Mesenchymal stem cell (in vitro differentiated cells and primary cell): ENCODE measurements around the gene SULT4A1.

ENCODE experiments used
- DNase-seq: peaks from one replicate; pipeline ENCODE4 v3.0.0-alpha.2; 2013
- H2AFZ ChIP-seq: one replicate; pipeline ENCODE4 v1.6.1; 2013; ENCODE audit warnings: low read depth, mild to moderate bottlenecking, control low read depth, inconsistent platforms, low read length, moderate library complexity
- H2AK5ac ChIP-seq: 2 replicates; pipeline ENCODE4 v1.6.1; 2013; ENCODE audit warnings: low read length, moderate library complexity, mild to moderate bottlenecking, inconsistent platforms; ENCODE audit not compliant: severe bottlenecking
- H2BK120ac ChIP-seq: one replicate; pipeline ENCODE4 v1.6.1; 2013; ENCODE audit warnings: low read depth, mild to moderate bottlenecking, inconsistent platforms, low read length, moderate library complexity
- H2BK12ac ChIP-seq, 2 experiments: one replicate each; pipeline ENCODE4 v1.6.1; 2013; ENCODE audit warnings: inconsistent platforms in 2 of 2, low read length in 2 of 2, mild to moderate bottlenecking in 2 of 2, moderate library complexity in 2 of 2, control low read depth in 1 of 2
- H2BK15ac ChIP-seq: one replicate; pipeline ENCODE4 v1.6.1; 2013; ENCODE audit warnings: mild to moderate bottlenecking, low read depth, inconsistent platforms; ENCODE audit not compliant: poor library complexity, severe bottlenecking
- H2BK5ac ChIP-seq: 2 replicates; pipeline ENCODE4 v1.6.1; 2013; ENCODE audit warnings: low read depth, mild to moderate bottlenecking, low read length, control low read depth, inconsistent platforms; ENCODE audit not compliant: poor library complexity, severe bottlenecking
- H3K14ac ChIP-seq, 2 experiments: one replicate each; pipeline ENCODE4 v1.6.1; 2013; ENCODE audit warnings: inconsistent platforms in 2 of 2, low read length in 2 of 2, control low read depth in 1 of 2, mild to moderate bottlenecking in 1 of 2, moderate library complexity in 1 of 2
- H3K18ac ChIP-seq, 2 experiments: one replicate each; pipeline ENCODE4 v1.6.1; 2013; ENCODE audit warnings: inconsistent platforms in 2 of 2, low read length in 2 of 2, control low read depth in 1 of 2, low read depth in 1 of 2, mild to moderate bottlenecking in 1 of 2
- H3K23ac ChIP-seq, 2 experiments: one replicate each; pipeline ENCODE4 v1.6.1; 2013; ENCODE audit warnings: inconsistent platforms in 2 of 2, low read length in 2 of 2, mild to moderate bottlenecking in 2 of 2, moderate library complexity in 2 of 2, control low read depth in 1 of 2
- H3K27ac ChIP-seq: 2 replicates; pipeline ENCODE4 v1.5.1; 2013; ENCODE audit warnings: mild to moderate bottlenecking, moderate library complexity, low read length, control low read depth, inconsistent platforms; ENCODE audit not compliant: poor library complexity, severe bottlenecking
- H3K27me3 ChIP-seq, 2 experiments: 2 replicates each; pipeline versions ENCODE4 v1.6.1 to v1.7.0; 2013; ENCODE audit warnings: low read length in 2 of 2, mild to moderate bottlenecking in 2 of 2, moderate library complexity in 2 of 2, control low read depth in 1 of 2, inconsistent platforms in 1 of 2; ENCODE audit not compliant: control insufficient read depth in 1 of 2, insufficient read depth in 1 of 2
- H3K36me3 ChIP-seq, 2 experiments: 2 replicates each; pipeline versions ENCODE4 v1.6.1 to v1.7.0; 2013; ENCODE audit warnings: low read length in 2 of 2, control low read depth in 1 of 2, inconsistent platforms in 1 of 2, low read depth in 1 of 2, mild to moderate bottlenecking in 1 of 2; ENCODE audit not compliant: insufficient read depth in 2 of 2, control insufficient read depth in 1 of 2
- H3K4ac ChIP-seq, 2 experiments: one replicate each; pipeline ENCODE4 v1.6.1; 2013; ENCODE audit warnings: inconsistent platforms in 2 of 2, low read length in 2 of 2, mild to moderate bottlenecking in 2 of 2, moderate library complexity in 2 of 2, control low read depth in 1 of 2, low read depth in 1 of 2
- H3K4me1 ChIP-seq: 2 replicates; pipeline ENCODE4 v1.6.1; 2013; ENCODE audit warnings: low read depth, low read length, control low read depth; ENCODE audit not compliant: control insufficient read depth, insufficient read depth
- H3K4me2 ChIP-seq: 2 replicates; pipeline ENCODE4 v1.6.1; 2013; ENCODE audit warnings: low read length, mild to moderate bottlenecking, inconsistent platforms; ENCODE audit not compliant: poor library complexity, severe bottlenecking
- H3K4me3 ChIP-seq, 2 experiments: 2 replicates each; pipeline versions ENCODE4 v1.5.1 to v1.7.0; 2013; ENCODE audit warnings: low read length in 2 of 2, mild to moderate bottlenecking in 2 of 2, control low read depth in 1 of 2, low read depth in 1 of 2; ENCODE audit not compliant: insufficient read depth in 1 of 2
- H3K79me1 ChIP-seq: replicated peaks from 2 replicates; pipeline ENCODE4 v1.6.1; 2013; ENCODE audit warnings: mild to moderate bottlenecking, control low read depth, low read length, inconsistent platforms; ENCODE audit not compliant: poor library complexity, severe bottlenecking
- H3K9ac ChIP-seq: 2 replicates; pipeline ENCODE4 v1.7.0; 2013; ENCODE audit warnings: mild to moderate bottlenecking, low read length, moderate library complexity
- H3K9me3 ChIP-seq: 2 replicates; pipeline ENCODE4 v1.7.0; 2013; ENCODE audit warnings: mild to moderate bottlenecking, low read length; ENCODE audit not compliant: control insufficient read depth
- H4K8ac ChIP-seq: one replicate; pipeline ENCODE4 v1.6.1; 2013; ENCODE audit warnings: inconsistent platforms, mild to moderate bottlenecking, low read length, moderate library complexity
- H4K91ac ChIP-seq: one replicate; pipeline ENCODE4 v1.6.1; 2013; ENCODE audit warnings: mild to moderate bottlenecking, low read length, inconsistent platforms
- WGBS: methylation state at CpG from one replicate; pipeline ENCODE4 v1.1.7; 2013; ENCODE audit warnings: mixed read lengths; 5-methylcytosine and 5-hydroxymethylcytosine counted together

SULT4A1 gene

GRCh38 chr22:43814264-43814663, 48.0 kb downstream of the SULT4A1 start:
- no peak for DNase-seq
- Histone ChIP-seq H3K9ac (no peak overlapping the region), H2BK120ac (no peak overlapping the region), H4K8ac (no peak overlapping the region), H2BK5ac (no peak overlapping the region), H2AK5ac (no peak overlapping the region), H3K9me3 (no peaks in the 10 kb centered on the region), H3K79me1 (peaks cover 11% of the 10 kb centered on the region), H2BK12ac (no peak overlapping the region), H3K23ac (no peak overlapping the region), H3K18ac (no peak overlapping the region), H2BK15ac (no peak overlapping the region), H3K36me3 (no peaks in the 10 kb centered on the region), H2AFZ (no peak overlapping the region), H3K27ac (no peak overlapping the region), H3K4me2 (no peak overlapping the region), H4K91ac (no peak overlapping the region), H3K14ac (no peak overlapping the region), H3K4ac (no peak overlapping the region), H3K27me3 (no peaks in the 10 kb centered on the region), H3K4me1 (peaks cover 5% of the 10 kb centered on the region), H3K4me3 (no peak overlapping the region)
- WGBS: 96% methylated on average over 5 of the region's 5 CpGs

GRCh38 chr22:43812890-43813289, 49.4 kb downstream of the SULT4A1 start:
- peak overlapping the region in 1 of 2 experiments; percentile 64 for H3K4ac ChIP-seq
- no peak for DNase-seq
- H4K8ac ChIP-seq: peak overlapping the region; percentile 100
- peak overlapping the region in 1 of 2 experiments; percentile 85 for H3K18ac ChIP-seq
- no peak overlapping the region for H3K14ac ChIP-seq
- H2BK15ac ChIP-seq: no peak overlapping the region
- H3K79me1 ChIP-seq: peaks cover 11% of the 10 kb centered on the region
- H2BK5ac ChIP-seq: no peak overlapping the region
- H3K23ac ChIP-seq: no peak overlapping the region
- H3K4me1 ChIP-seq: peaks cover 5% of the 10 kb centered on the region
- H3K27me3 ChIP-seq: no peaks in the 10 kb centered on the region
- H2BK12ac ChIP-seq: no peak overlapping the region
- WGBS: 57% methylated on average over 2 of the region's 6 CpGs
- H3K9me3 ChIP-seq: no peaks in the 10 kb centered on the region
- peak overlapping the region; percentile 99 for H3K9ac ChIP-seq
- peak overlapping the region; percentile 78 for H3K4me2 ChIP-seq
- no peak overlapping the region for H2AK5ac ChIP-seq
- H2BK120ac ChIP-seq: no peak overlapping the region
- no peak overlapping the region for H3K27ac ChIP-seq
- H3K36me3 ChIP-seq: no peaks in the 10 kb centered on the region
- H4K91ac ChIP-seq: no peak overlapping the region
- peak overlapping the region; percentile 56 for H2AFZ ChIP-seq
- H3K4me3 ChIP-seq: peak overlapping the region; percentile 76 to 99

GRCh38 chr22:43812149-43812842, 50.0 kb downstream of the SULT4A1 start, which contains the start of gene EFCAB6:
Gene EFCAB6, minus strand, starts transcription at chr22:43812305. Its CDS starts 29,987 bp downstream, at chr22:43782318.
- peak within 1 kb of the TSS; percentile 64 to 97 for H3K4ac ChIP-seq
- H2AFZ ChIP-seq: peak within 1 kb of the TSS; percentile 83
- peaks cover 11% of the 10 kb centered on the region for H3K79me1 ChIP-seq
- H4K8ac ChIP-seq: peak within 1 kb of the TSS; percentile 100
- no peak within 1 kb of the TSS for H2AK5ac ChIP-seq
- peak within 1 kb of the TSS in 1 of 2 experiments; percentile 2 for H3K23ac ChIP-seq
- peak within 1 kb of the TSS; percentile 78 for H3K4me2 ChIP-seq
- peak; percentile 94 for DNase-seq
- peak within 1 kb of the TSS; percentile 99 for H3K9ac ChIP-seq
- under 1% methylated on average over 51 of the region's 55 CpGs for WGBS
- H4K91ac ChIP-seq: peak within 1 kb of the TSS; percentile 98
- peaks cover 5% of the 10 kb centered on the region for H3K4me1 ChIP-seq
- H2BK5ac ChIP-seq: no peak within 1 kb of the TSS
- H2BK12ac ChIP-seq: no peak within 1 kb of the TSS
- H3K27me3 ChIP-seq: no peaks in the 10 kb centered on the region
- no peak within 1 kb of the TSS for H2BK120ac ChIP-seq
- no peak within 1 kb of the TSS for H3K27ac ChIP-seq
- peak within 1 kb of the TSS; percentile 30 for H2BK15ac ChIP-seq
- peak within 1 kb of the TSS; percentile 95 to 99 for H3K4me3 ChIP-seq
- no peaks in the 10 kb centered on the region for H3K36me3 ChIP-seq
- H3K14ac ChIP-seq: peak within 1 kb of the TSS in 1 of 2 experiments; percentile 64
- peak within 1 kb of the TSS; percentile 85 to 95 for H3K18ac ChIP-seq
- H3K9me3 ChIP-seq: no peaks in the 10 kb centered on the region

GRCh38 chr22:43811777-43812148, 50.5 kb downstream of the SULT4A1 start:
- DNase-seq: peak; percentile 74

More at GRCh38 chr22:43811777-43812148, 50.5 kb downstream of the SULT4A1 start:
- WGBS: under 1% methylated on average over 20 of the region's 21 CpGs
- Histone ChIP-seq H3K36me3 (no peaks in the 10 kb centered on the region), H4K8ac (peak overlapping the region; percentile 89), H2BK5ac (no peak overlapping the region), H3K23ac (no peak overlapping the region), H4K91ac (no peak overlapping the region), H3K9me3 (no peaks in the 10 kb centered on the region), H2BK120ac (no peak overlapping the region), H2AK5ac (no peak overlapping the region), H2AFZ (peak overlapping the region; percentile 83), H3K14ac (no peak overlapping the region), H2BK12ac (no peak overlapping the region), H2BK15ac (no peak overlapping the region), H3K18ac (peak overlapping the region in 1 of 2 experiments; percentile 5), H3K4me1 (peaks cover 5% of the 10 kb centered on the region), H3K27ac (no peak overlapping the region), H3K27me3 (no peaks in the 10 kb centered on the region), H3K4ac (peak overlapping the region in 1 of 2 experiments; percentile 22), H3K4me2 (peak overlapping the region; percentile 78), H3K4me3 (peak overlapping the region; percentile 95 to 99), H3K79me1 (peaks cover 11% of the 10 kb centered on the region), H3K9ac (peak overlapping the region; percentile 99)
